ENCODE measurements around the gene HTT. TPM values are rescaled to one million over a fixed set of nuclear protein-coding genes. Genes with fewer than 3 reads are reported as not detected.

HTT gene
- total RNA-seq, 2 donors from 2014 or later = 37.8 to 97.8 TPM

DNA sequence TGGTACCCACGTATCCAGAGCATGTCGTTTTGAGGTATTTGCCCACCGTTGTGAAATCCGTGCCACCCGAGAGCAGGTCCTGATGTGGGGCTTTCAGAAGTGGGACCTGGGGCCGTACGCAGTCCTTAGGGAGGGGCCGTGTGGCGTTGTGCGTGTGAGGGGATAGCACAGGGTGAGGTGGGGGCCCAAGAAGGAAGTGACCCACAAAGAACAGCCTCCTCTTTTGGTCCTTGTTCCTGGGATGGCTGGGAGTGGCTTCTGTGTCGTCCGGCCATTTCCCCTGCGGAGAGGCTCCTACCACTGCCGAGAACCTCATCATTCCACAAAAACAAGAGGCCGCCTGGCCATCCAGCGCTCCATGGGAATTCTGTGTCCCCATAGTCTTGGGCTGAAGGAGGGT, 157.5 kb downstream of the HTT start:
- H3K9me3 ChIP-seq = no peaks in the 10 kb centered on the region
- 91% methylated on average over 16 of the region's 16 CpGs for WGBS

DNA sequence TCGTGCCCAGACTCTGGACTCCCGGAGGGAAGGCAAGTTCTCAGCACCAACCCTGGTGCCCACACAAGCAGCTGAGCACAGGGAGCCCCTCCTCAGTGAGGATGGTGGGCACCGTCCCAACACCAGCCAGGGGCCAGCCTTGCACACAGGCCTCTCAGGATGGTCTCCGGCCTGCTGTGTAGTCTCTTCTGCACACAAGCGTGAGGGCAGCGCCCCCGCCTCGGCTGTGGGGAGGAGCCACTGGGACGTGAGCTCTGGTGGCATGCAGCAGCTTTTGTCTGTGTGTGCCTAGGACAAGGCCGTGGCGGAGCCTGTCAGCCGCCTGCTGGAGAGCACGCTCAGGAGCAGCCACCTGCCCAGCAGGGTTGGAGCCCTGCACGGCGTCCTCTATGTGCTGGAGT, 158.4 kb downstream of the HTT start:
- H3K27me3 ChIP-seq (replicated peaks; ENCODE audit: insufficient read depth) = no peaks in the 10 kb centered on the region
- intact Hi-C loops (cut with DNase I) = no loop called here
- no peak for TF ChIP-seq POLR2AphosphoS5 (IDR thresholded peaks at IDR 0.05)
- TF ChIP-seq, protein P1, sequence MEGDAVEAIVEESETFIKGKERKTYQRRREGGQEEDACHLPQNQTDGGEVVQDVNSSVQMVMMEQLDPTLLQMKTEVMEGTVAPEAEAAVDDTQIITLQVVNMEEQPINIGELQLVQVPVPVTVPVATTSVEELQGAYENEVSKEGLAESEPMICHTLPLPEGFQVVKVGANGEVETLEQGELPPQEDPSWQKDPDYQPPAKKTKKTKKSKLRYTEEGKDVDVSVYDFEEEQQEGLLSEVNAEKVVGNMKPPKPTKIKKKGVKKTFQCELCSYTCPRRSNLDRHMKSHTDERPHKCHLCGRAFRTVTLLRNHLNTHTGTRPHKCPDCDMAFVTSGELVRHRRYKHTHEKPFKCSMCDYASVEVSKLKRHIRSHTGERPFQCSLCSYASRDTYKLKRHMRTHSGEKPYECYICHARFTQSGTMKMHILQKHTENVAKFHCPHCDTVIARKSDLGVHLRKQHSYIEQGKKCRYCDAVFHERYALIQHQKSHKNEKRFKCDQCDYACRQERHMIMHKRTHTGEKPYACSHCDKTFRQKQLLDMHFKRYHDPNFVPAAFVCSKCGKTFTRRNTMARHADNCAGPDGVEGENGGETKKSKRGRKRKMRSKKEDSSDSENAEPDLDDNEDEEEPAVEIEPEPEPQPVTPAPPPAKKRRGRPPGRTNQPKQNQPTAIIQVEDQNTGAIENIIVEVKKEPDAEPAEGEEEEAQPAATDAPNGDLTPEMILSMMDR (IDR thresholded peaks at IDR 0.05) = no peak
- TF ChIP-seq POLR2A (IDR thresholded peaks at IDR 0.05) = no peak
- peaks cover 19 to 45% of the 10 kb centered on the region in 2 donors for H3K36me3 ChIP-seq
- DNase-seq (ENCODE audit: low spot score) = no peak
- WGBS = 90% methylated on average over 11 of the region's 15 CpGs
- no peaks in the 10 kb centered on the region for H3K4me1 ChIP-seq (replicated peaks)
- H3K4me3 ChIP-seq = no peak overlapping the region
- no peaks in the 10 kb centered on the region for H3K9me3 ChIP-seq
- H3K27ac ChIP-seq = no peak overlapping the region

More for the DNA sequence above, 157.5 kb downstream of the HTT start:
- H3K36me3 ChIP-seq = peaks cover 19 to 45% of the 10 kb centered on the region in 2 donors
- intact Hi-C loops (cut with DNase I) = no loop called here
- DNase-seq (ENCODE audit: low spot score) = no peak
- no peak overlapping the region for H3K27ac ChIP-seq
- no peaks in the 10 kb centered on the region for H3K4me1 ChIP-seq (replicated peaks)
- H3K4me3 ChIP-seq = no peak overlapping the region
- TF ChIP-seq, protein P1 (IDR thresholded peaks at IDR 0.05) = no peak
- no peaks in the 10 kb centered on the region for H3K27me3 ChIP-seq (replicated peaks; ENCODE audit: insufficient read depth)

DNA sequence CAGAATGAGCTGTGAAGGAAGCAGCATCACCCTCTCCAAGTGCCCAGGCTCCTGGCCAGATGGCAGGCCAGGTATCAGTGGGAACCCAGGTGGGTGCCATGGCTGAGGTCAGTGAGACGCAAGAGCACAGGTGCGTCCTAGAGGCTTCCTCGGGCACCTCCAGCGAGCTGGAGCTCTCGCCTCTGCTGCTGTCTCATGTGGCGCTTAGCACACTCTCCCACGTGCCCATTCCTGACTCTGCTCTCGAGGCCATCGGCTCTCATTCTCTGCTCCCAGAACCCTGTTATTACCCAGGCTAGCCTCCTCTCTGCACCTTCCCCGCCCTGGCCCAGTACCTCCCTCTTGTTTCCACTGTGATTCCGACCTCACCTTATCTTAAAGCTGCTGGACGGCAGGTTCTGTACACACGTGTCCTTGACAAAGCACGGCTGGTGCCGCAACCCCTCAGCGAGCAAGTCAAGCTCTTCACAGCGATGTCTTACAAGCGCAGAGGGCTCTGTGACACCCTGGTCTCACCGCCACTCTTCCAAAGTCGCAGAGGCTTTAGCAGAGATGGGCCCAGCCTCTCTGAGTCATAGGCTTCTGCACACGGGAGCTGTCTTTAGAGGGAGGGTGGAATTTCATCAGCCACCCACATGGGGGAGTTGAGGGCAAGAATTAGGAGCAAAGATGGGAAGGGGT, 159.1 kb downstream of the HTT start:
- Histone ChIP-seq H3K36me3 (peaks cover 19 to 45% of the 10 kb centered on the region in 2 donors), H3K4me3 (no peak overlapping the region), H3K4me1 (replicated peaks) (no peaks in the 10 kb centered on the region), H3K27ac (no peak overlapping the region), H3K9me3 (no peaks in the 10 kb centered on the region), H3K27me3 (replicated peaks; ENCODE audit: insufficient read depth) (no peaks in the 10 kb centered on the region)
- intact Hi-C loops (cut with DNase I) = no loop called here
- 90% methylated on average over 21 of the region's 21 CpGs for WGBS
- no peak for DNase-seq (ENCODE audit: low spot score)
- TF ChIP-seq POLR2A (IDR thresholded peaks at IDR 0.05) (no peak), POLR2AphosphoS5 (IDR thresholded peaks at IDR 0.05) (no peak)
- TF ChIP-seq, protein P1 (IDR thresholded peaks at IDR 0.05) = no peak

DNA sequence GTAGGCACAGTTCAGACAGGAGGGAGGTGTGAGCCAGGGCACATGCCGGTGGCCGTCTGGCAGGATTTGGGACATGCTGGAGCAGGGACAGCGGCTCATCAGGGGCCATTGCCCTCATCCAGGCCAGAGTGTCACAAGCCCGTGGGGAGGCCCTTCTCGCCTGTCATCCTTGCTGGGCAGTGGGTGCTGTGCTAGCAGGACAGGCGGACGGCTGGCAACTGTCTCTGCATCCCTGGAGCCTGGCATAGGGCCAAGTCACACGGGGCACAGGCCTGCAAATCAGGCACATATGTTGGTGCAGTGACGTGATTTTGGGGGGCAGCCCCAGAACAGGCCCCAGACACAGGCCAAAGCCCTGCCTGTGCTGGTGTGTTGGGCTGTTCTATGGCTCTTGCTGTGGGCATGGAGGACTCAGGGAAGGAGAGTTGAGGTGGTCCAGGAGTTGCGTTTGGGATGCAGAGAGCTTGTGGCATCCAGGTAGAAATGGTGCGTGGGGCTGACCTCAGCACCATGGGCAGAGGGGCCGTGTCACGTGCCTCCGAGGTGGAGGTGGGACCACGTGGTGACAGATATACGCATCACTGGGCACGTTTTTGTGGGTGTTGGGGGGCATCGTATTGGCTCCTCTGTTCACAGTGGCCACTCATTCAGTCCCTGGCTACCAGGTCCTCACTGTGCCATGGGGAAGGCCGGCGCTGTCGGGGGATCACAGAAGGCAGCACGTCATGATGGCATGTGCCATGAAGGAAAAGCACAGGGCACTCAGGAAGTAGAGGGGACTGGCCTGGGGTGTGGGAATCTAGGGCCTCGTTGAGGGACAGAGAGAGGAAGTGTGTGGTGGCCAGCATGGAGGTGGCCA, 159.9 kb downstream of the HTT start:
- Histone ChIP-seq H3K27ac (no peak overlapping the region), H3K4me3 (no peak overlapping the region), H3K36me3 (peaks cover 19 to 40% of the 10 kb centered on the region in 2 donors), H3K4me1 (replicated peaks) (no peaks in the 10 kb centered on the region), H3K9me3 (no peaks in the 10 kb centered on the region), H3K27me3 (replicated peaks; ENCODE audit: insufficient read depth) (no peaks in the 10 kb centered on the region)
- TF ChIP-seq, protein P1 (IDR thresholded peaks at IDR 0.05) = no peak
- TF ChIP-seq POLR2AphosphoS5 (IDR thresholded peaks at IDR 0.05) (no peak), POLR2A (IDR thresholded peaks at IDR 0.05) (no peak)
- DNase-seq (ENCODE audit: low spot score) = no peak
- 86% methylated on average over 23 of the region's 23 CpGs for WGBS
- intact Hi-C loops (cut with DNase I) = no loop called here
